ENCODE measurements around the gene SUSD2. TPM values are rescaled to one million over a fixed set of nuclear protein-coding genes. Genes with fewer than 3 reads are reported as not detected.

SUSD2 gene
- total RNA-seq, 1 donor from 2014 or later, result 0.07 TPM

Other genes starting within 250 kb of the SUSD2 start
- gene GSTT2B, start 220.3 kb upstream of the SUSD2 start, total RNA-seq, result 4.2 and 4.8 TPM in 2 replicates
- 0.99 and 1.7 TPM in 2 replicates for gene DDTL, start 214.6 kb upstream of the SUSD2 start, total RNA-seq
- 93.9 and 184 TPM in 2 replicates for gene DDT, start 207.0 kb upstream of the SUSD2 start, total RNA-seq
- 0.35 and 1.5 TPM in 2 replicates for gene GSTT2, start 201.4 kb upstream of the SUSD2 start, total RNA-seq
- gene GSTT4, start 176.0 kb upstream of the SUSD2 start, total RNA-seq, result not detected in 2 replicates
- 29.1 and 52.8 TPM in 2 replicates for gene CABIN1, start 170.2 kb upstream of the SUSD2 start, total RNA-seq
- 1.8 and 7.0 TPM in 2 replicates for gene GGT5, start 63.6 kb downstream of the SUSD2 start, total RNA-seq
- 42.0 and 61.7 TPM in 2 replicates for gene SPECC1L, start 89.3 kb downstream of the SUSD2 start, total RNA-seq
- gene ADORA2A, start 246.1 kb downstream of the SUSD2 start, total RNA-seq, result 35.5 and 113 TPM in 2 replicates

Data from pulmonary artery endothelial cell (primary cell).